Spleen (tissue), 11 donors: Measurements from ENCODE around the gene FYN. TPM values are rescaled to one million over a fixed set of nuclear protein-coding genes. Genes with fewer than 3 reads are reported as not detected.

Experiments
- DNase-seq: peaks from one replicate; pipeline ENCODE4 v3.0.0-alpha.2; 2020
- H3K27ac ChIP-seq, 8 donors: fragments of 200-600 bp; sonication (generic) in 7 of 8; 1 replicate in 4 of 8; 2 replicates in 4 of 8; pipeline versions ENCODE4 v1.5.0 to v1.8.0; 2016 to 2021; ENCODE audit warnings: inconsistent platforms in 4 of 8, mild to moderate bottlenecking in 4 of 8, moderate library complexity in 1 of 8
- H3K27me3 ChIP-seq, 7 donors: fragments of 200-600 bp; sonication (generic) in 6 of 7; replicated peaks in 1 of 7; 1 replicate in 4 of 7; 2 replicates in 3 of 7; pipeline versions ENCODE4 v1.5.0 to v1.8.0; 2016 to 2021; ENCODE audit warnings: inconsistent platforms in 3 of 7, mild to moderate bottlenecking in 1 of 7
- H3K36me3 ChIP-seq, 6 donors: fragments of 200-600 bp; sonication (generic) in 5 of 6; 1 replicate in 4 of 6; 2 replicates in 2 of 6; pipeline versions ENCODE4 v1.5.0 to v1.8.0; 2016 to 2021; ENCODE audit warnings: inconsistent platforms in 2 of 6
- H3K4me1 ChIP-seq, 6 donors: fragments of 200-600 bp; sonication (generic) in 5 of 6; 1 replicate in 3 of 6; 2 replicates in 3 of 6; pipeline versions ENCODE4 v1.5.0 to v1.8.0; 2016 to 2021; ENCODE audit warnings: inconsistent platforms in 3 of 6
- H3K4me3 ChIP-seq, 8 donors: fragments of 200-600 bp; sonication (generic) in 7 of 8; 1 replicate in 4 of 8; 2 replicates in 4 of 8; pipeline versions ENCODE4 v1.5.0 to v1.8.0; 2016 to 2021; ENCODE audit warnings: inconsistent platforms in 4 of 8, mild to moderate bottlenecking in 4 of 8, moderate library complexity in 2 of 8
- H3K9me3 ChIP-seq, 8 donors: fragments of 200-600 bp; sonication (generic) in 7 of 8; 1 replicate in 4 of 8; 2 replicates in 4 of 8; pipeline versions ENCODE4 v1.5.0 to v1.8.0; 2016 to 2021; ENCODE audit warnings: inconsistent platforms in 4 of 8
- CTCF ChIP-seq, 11 experiments: fragments of 200-600 bp in 7 of 11; fragments of 450-650 bp in 4 of 11; sonication (generic) in 4 of 11; IDR thresholded peaks in 8 of 11; conservative IDR thresholded peaks in 3 of 11; 1 replicate in 7 of 11; 2 replicates in 4 of 11; pipeline versions ENCODE4 v1.4.0 to v1.8.0; 2016 to 2021; ENCODE audit warnings: antibody characterized with exemption in 11 of 11, inconsistent platforms in 4 of 11, mild to moderate bottlenecking in 1 of 11
- POLR2A ChIP-seq, 3 donors: fragments of 450-650 bp; IDR thresholded peaks; one replicate each; pipeline ENCODE4 v1.5.1; 2017; ENCODE audit warnings: antibody characterized with exemption in 3 of 3, mild to moderate bottlenecking in 1 of 3
- POLR2AphosphoS5 ChIP-seq, 3 donors: sonication (generic); formaldehyde crosslinking; IDR thresholded peaks; one replicate each; pipeline ENCODE4 v1.5.1; 2017; ENCODE audit warnings: antibody characterized with exemption in 3 of 3
- WGBS, 5 donors: extraction: QIAGEN DNeasy Blood & Tissue Kit in 3 of 5; methylation state at CpG; one replicate each; pipeline versions ENCODE4 v1.1.5 to v1.1.7; 2013 to 2018; 5-methylcytosine and 5-hydroxymethylcytosine counted together
- intact Hi-C: fragments of 100-400 bp; cut with DNase I; formaldehyde crosslinking; loops from one replicate; pipeline ENCODE4 v1.15.0; 2023; ENCODE audit warnings: low total_unique reads
- polyA plus RNA-seq, 3 donors: library from polyadenylated mRNA; stranded (reverse); fragments of 200-250 nt; gene quantifications; one replicate each; pipeline ENCODE4 v1.2.1, GENCODE V29; 2013
- total RNA-seq, 7 donors: library from RNA; depleted of rRNA in 3 of 7; stranded (reverse); fragments of >200 nt in 3 of 7; fragmentation: NEBNext Ultra II Directional in 4 of 7; extraction: Animal tissue kit (Norgen Biotek cat#: 25700) in 4 of 7; gene quantifications; one replicate each; pipeline versions ENCODE4 v1.1.0 to v1.2.1, GENCODE V29; 2016 to 2021
- donor health status: healthy with polysubstance abuse.
- donor health status: DM: no; HTN: no; CAD: no; lungs with moderate emphysema.
- donor health status: DM: no; HTN: no; CAD: no.
- donor health status: Bipolar disorder and iron deficiency.
- donor health status: healthy.
- donor health status: DM: no; HTN: no; CAD: no.
- donor health status: DM: yes; HTN: yes; CAD: no.

The FYN gene
- total and polyA plus RNA-seq, 10 donors: 56.6 to 409 (median 205) TPM

GRCh38 chr6:111794300-111794699, 79.0 kb downstream of the FYN start:
- Histone ChIP-seq H3K36me3 (no peaks in the 10 kb centered on the region), H3K4me1 (peaks cover under 1 to 78% (median 31%) of the 10 kb centered on the region in 6 donors), H3K4me3 (peak overlapping the region in 3 of 8 donors; percentile 24 to 61 (median 28)), H3K9me3 (no peaks in the 10 kb centered on the region), H3K27me3 (no peaks in the 10 kb centered on the region), H3K27ac (peak overlapping the region in 7 of 8 donors; percentile 15 to 84 (median 51))
- intact Hi-C loops: no loop called here
- TF ChIP-seq POLR2A (IDR thresholded peaks at IDR 0.05) (no peak), POLR2AphosphoS5 (IDR thresholded peaks at IDR 0.05) (no peak)
- DNase-seq: no peak
- WGBS, 5 donors: 68 to 92% (median 84%) methylated on average over 4 of the region's 4 CpGs

DNA sequence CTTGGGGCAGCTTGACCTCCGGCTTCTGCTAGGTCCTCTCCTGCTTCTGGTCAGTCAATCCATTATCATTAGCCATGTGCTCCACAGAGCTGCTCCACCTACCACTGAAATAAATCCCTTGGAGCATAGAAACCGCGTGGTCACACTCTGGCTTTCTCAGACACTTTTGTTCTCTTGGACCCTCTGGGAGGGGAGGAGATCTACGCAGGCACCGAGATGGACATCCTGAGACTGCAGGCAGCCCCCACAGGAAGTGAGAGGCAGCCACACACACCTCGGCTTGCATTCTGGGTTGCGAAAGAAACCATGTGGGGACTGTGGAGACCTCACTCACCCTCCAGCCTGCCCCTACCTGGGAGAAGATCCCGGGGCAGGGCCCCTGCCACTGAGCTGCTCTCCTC, 79.5 kb downstream of the FYN start:
- Histone ChIP-seq H3K36me3 (no peaks in the 10 kb centered on the region), H3K4me1 (peaks cover 4 to 78% (median 30%) of the 10 kb centered on the region in 6 donors), H3K27me3 (no peaks in the 10 kb centered on the region), H3K27ac (peak overlapping the region in 7 of 8 donors; percentile 15 to 84 (median 51)), H3K9me3 (no peaks in the 10 kb centered on the region), H3K4me3 (peak overlapping the region in 7 of 8 donors; percentile 1 to 61 (median 11))
- TF ChIP-seq POLR2A (IDR thresholded peaks at IDR 0.05) (no peak), POLR2AphosphoS5 (IDR thresholded peaks at IDR 0.05) (peak; percentile 52 to 79 (median 64))
- intact Hi-C loops: no loop called here
- WGBS, 5 donors: 39 to 57% (median 44%) methylated on average over 8 of the region's 8 CpGs
- peak; percentile 86 for DNase-seq

GRCh38 chr6:111792914-111793700, 80.1 kb downstream of the FYN start:
- no peaks in the 10 kb centered on the region for H3K36me3 ChIP-seq
- peak overlapping the region in 7 of 8 donors; percentile 15 to 84 (median 51) for H3K27ac ChIP-seq
- TF ChIP-seq POLR2A (IDR thresholded peaks at IDR 0.05) (no peak), POLR2AphosphoS5 (IDR thresholded peaks at IDR 0.05) (no peak), CTCF (IDR thresholded peaks at IDR 0.05 in 8 of 11, conservative IDR thresholded peaks at IDR 0.05 in 3 of 11) (no peak)
- intact Hi-C loops: no loop called here
- H3K4me3 ChIP-seq: peak overlapping the region in 7 of 8 donors; percentile 1 to 61 (median 11)
- no peaks in the 10 kb centered on the region for H3K9me3 ChIP-seq
- WGBS, 5 donors: 75 to 88% (median 78%) methylated on average over 10 of the region's 10 CpGs
- no peaks in the 10 kb centered on the region for H3K27me3 ChIP-seq
- peaks cover 4 to 78% (median 28%) of the 10 kb centered on the region in 6 donors for H3K4me1 ChIP-seq
- no peak for DNase-seq

DNA sequence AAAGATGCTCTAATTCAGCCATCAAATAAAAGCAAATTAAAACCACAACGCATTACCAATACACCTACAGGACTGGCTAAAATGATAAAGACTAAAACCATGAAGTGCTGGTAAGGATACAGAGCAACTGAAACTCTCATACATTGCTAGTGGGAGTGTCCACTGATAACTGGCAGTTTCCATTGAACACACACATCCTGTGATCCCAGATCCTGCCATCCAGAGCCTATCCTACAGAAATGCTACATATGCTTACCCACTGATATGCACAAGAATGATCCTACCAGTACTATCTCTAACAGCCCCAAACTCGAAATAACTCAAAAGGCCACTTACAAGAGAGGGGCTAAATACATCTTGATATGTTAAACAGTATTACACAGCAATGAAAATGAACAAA, 81.0 kb downstream of the FYN start:
- intact Hi-C loops: no loop called here
- Histone ChIP-seq H3K9me3 (no peaks in the 10 kb centered on the region), H3K27me3 (no peaks in the 10 kb centered on the region), H3K4me1 (peaks cover 4 to 78% (median 27%) of the 10 kb centered on the region in 6 donors), H3K36me3 (no peaks in the 10 kb centered on the region), H3K27ac (peak overlapping the region in 5 of 8 donors; percentile 0 to 84 (median 73)), H3K4me3 (peak overlapping the region in 4 of 8 donors; percentile 6 to 61 (median 26))
- TF ChIP-seq POLR2A (IDR thresholded peaks at IDR 0.05) (no peak), CTCF (IDR thresholded peaks at IDR 0.05 in 8 of 11, conservative IDR thresholded peaks at IDR 0.05 in 3 of 11) (no peak), POLR2AphosphoS5 (IDR thresholded peaks at IDR 0.05) (no peak)
- WGBS, 5 donors: 81 to 90% (median 86%) methylated on average over 2 of the region's 2 CpGs
- no peak for DNase-seq

DNA sequence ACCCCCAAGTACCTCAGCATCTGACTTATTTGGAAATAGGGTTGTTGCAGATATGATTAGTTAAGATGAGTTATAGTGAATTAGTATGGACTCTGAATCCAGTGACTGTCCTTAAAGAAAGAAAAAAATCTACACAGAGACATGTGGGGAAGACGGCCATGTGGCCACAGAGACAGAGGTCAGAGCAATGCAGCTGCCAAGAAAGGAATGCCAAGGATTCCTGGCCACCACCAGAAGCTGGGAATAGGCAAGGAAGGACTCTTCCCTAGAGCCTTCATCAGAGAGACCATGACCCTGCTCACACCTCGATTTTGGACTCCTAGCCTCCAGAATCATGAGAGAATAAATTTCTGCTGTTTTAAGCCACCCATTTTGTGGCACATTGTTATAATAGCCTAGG, 81.8 kb downstream of the FYN start:
- WGBS, 5 donors: 61 to 67% (median 62%) methylated on average over 2 of the region's 2 CpGs
- no peak for TF ChIP-seq POLR2A (IDR thresholded peaks at IDR 0.05)
- TF ChIP-seq CTCF (IDR thresholded peaks at IDR 0.05 in 8 of 11, conservative IDR thresholded peaks at IDR 0.05 in 3 of 11): no peak
- TF ChIP-seq POLR2AphosphoS5 (IDR thresholded peaks at IDR 0.05): no peak
- no peak for DNase-seq

More for the DNA sequence above, 81.8 kb downstream of the FYN start:
- no peaks in the 10 kb centered on the region for H3K27me3 ChIP-seq
- H3K4me3 ChIP-seq: peak overlapping the region in 2 of 8 donors; percentile 28 to 61
- peak overlapping the region in 4 of 8 donors; percentile 0 to 80 (median 44) for H3K27ac ChIP-seq
- no peaks in the 10 kb centered on the region for H3K9me3 ChIP-seq
- no peaks in the 10 kb centered on the region for H3K36me3 ChIP-seq
- H3K4me1 ChIP-seq: peaks cover 4 to 76% (median 27%) of the 10 kb centered on the region in 6 donors
- intact Hi-C loops: no loop called here
